HepG2 (cell line): ENCODE results near the gene NUBPL. TPM values are rescaled to one million over a fixed set of nuclear protein-coding genes. Genes with fewer than 3 reads are reported as not detected.

Experiments
- ATF1 ChIP-seq: IDR thresholded peaks from 2 replicates; pipeline ENCODE4 v1.6.1; 2016; ENCODE audit warnings: mild to moderate bottlenecking, control low read depth
- ATF2 ChIP-seq: sonication (generic); formaldehyde crosslinking; IDR thresholded peaks from 2 replicates; pipeline ENCODE4 v1.4.0; 2020; ENCODE audit warnings: missing genetic modification reagents
- EHMT2 ChIP-seq: fragments of 200-600 bp; sonication (generic); IDR thresholded peaks from 2 replicates; pipeline ENCODE4 v1.7.0; 2017; ENCODE audit warnings: antibody characterized with exemption, low read depth, low read length, borderline replicate concordance
- ERF ChIP-seq: IDR thresholded peaks from 2 replicates; pipeline ENCODE4 v1.6.1; 2018; ENCODE audit warnings: missing biosample characterization, missing genetic modification reagents
- HNRNPH1 ChIP-seq: fragments of 200-400 bp; formaldehyde crosslinking; optimal IDR thresholded peaks from 2 replicates; pipeline ENCODE3; 2017; ENCODE audit warnings: mild to moderate bottlenecking, low read depth, low read length
- KLF6 ChIP-seq: IDR thresholded peaks from 2 replicates; pipeline ENCODE4 v1.8.0; 2016; ENCODE audit warnings: missing biosample characterization, missing genetic modification reagents
- MEIS1 ChIP-seq: sonication (generic); formaldehyde crosslinking; IDR thresholded peaks from 2 replicates; pipeline ENCODE4 v1.9.0; 2021; ENCODE audit warnings: mild to moderate bottlenecking, missing genetic modification reagents, moderate library complexity, borderline replicate concordance
- MYC ChIP-seq: sonication (generic); formaldehyde crosslinking; IDR thresholded peaks from 2 replicates; pipeline ENCODE4 v1.9.0; 2021; ENCODE audit warnings: missing genetic modification reagents, borderline replicate concordance
- NFATC3 ChIP-seq: sonication (generic); formaldehyde crosslinking; IDR thresholded peaks from 2 replicates; pipeline ENCODE4 v1.5.1; 2020; ENCODE audit warnings: mild to moderate bottlenecking, missing genetic modification reagents
- SALL2 ChIP-seq: sonication (generic); formaldehyde crosslinking; IDR thresholded peaks from 2 replicates; pipeline ENCODE4 v1.8.1; 2023; ENCODE audit warnings: mild to moderate bottlenecking, missing genetic modification reagents, inconsistent platforms
- SAP130 ChIP-seq: IDR thresholded peaks from 2 replicates; pipeline ENCODE4 v1.6.1; 2016; ENCODE audit warnings: low read depth
- SIN3B ChIP-seq: fragments of 150-350 bp; IDR thresholded peaks from 2 replicates; pipeline ENCODE4 v1.6.1; 2014; ENCODE audit warnings: low read length
- SP2 ChIP-seq: sonication (generic); formaldehyde crosslinking; IDR thresholded peaks from 2 replicates; pipeline ENCODE4 v1.5.1; 2020; ENCODE audit warnings: mild to moderate bottlenecking, missing genetic modification reagents
- SP4 ChIP-seq: sonication (generic); formaldehyde crosslinking; IDR thresholded peaks from 2 replicates; pipeline ENCODE4 v1.8.1; 2023; ENCODE audit warnings: mild to moderate bottlenecking, missing genetic modification reagents
- TBP ChIP-seq: sonication (generic); formaldehyde crosslinking; IDR thresholded peaks from 2 replicates; pipeline ENCODE4 v1.5.0; 2020; ENCODE audit warnings: missing genetic modification reagents
- TCF7L2 ChIP-seq: IDR thresholded peaks from 2 replicates; pipeline ENCODE4 v1.6.1; 2011; ENCODE audit warnings: mild to moderate bottlenecking, low read depth, low read length, moderate library complexity
- THAP8 ChIP-seq: sonication (generic); formaldehyde crosslinking; IDR thresholded peaks from 2 replicates; pipeline ENCODE4 v1.5.1; 2020; ENCODE audit warnings: missing genetic modification reagents, mild to moderate bottlenecking, borderline replicate concordance
- ZIK1 ChIP-seq: sonication (generic); formaldehyde crosslinking; IDR thresholded peaks from 2 replicates; pipeline ENCODE4 v1.5.0; 2020; ENCODE audit warnings: mild to moderate bottlenecking, low read depth, missing genetic modification reagents, borderline replicate concordance
- ZNF296 ChIP-seq: sonication (generic); formaldehyde crosslinking; conservative IDR thresholded peaks from 2 replicates; pipeline ENCODE4 v1.5.0; 2020; ENCODE audit warnings: mild to moderate bottlenecking, missing genetic modification reagents
- ZNF446 ChIP-seq: sonication (generic); formaldehyde crosslinking; IDR thresholded peaks from 2 replicates; pipeline ENCODE4 v1.5.0; 2020; ENCODE audit warnings: mild to moderate bottlenecking, missing genetic modification reagents
- ZNF567 ChIP-seq: sonication (generic); formaldehyde crosslinking; IDR thresholded peaks from 2 replicates; pipeline ENCODE4 v1.8.1; 2023; ENCODE audit warnings: mild to moderate bottlenecking, missing genetic modification reagents, borderline replicate concordance
- ZNF687 ChIP-seq: sonication (generic); formaldehyde crosslinking; IDR thresholded peaks from 2 replicates; pipeline ENCODE4 v1.5.1; 2020; ENCODE audit warnings: mild to moderate bottlenecking, missing genetic modification reagents, moderate library complexity
- ZNF704 ChIP-seq: sonication (generic); formaldehyde crosslinking; IDR thresholded peaks from 2 replicates; pipeline ENCODE4 v1.8.1; 2023; ENCODE audit warnings: mild to moderate bottlenecking, inconsistent platforms, moderate library complexity, missing genetic modification reagents, borderline replicate concordance
- ZNF850 ChIP-seq: sonication (generic); formaldehyde crosslinking; conservative IDR thresholded peaks from 2 replicates; pipeline ENCODE4 v1.9.0; 2021; ENCODE audit warnings: mild to moderate bottlenecking, missing genetic modification reagents
- polyA plus RNA-seq, 8 experiments: library from polyadenylated mRNA; depleted of rRNA in 3 of 8; stranded (reverse) in 7 of 8; unstranded in 1 of 8; fragments of >200 nt; fragmentation: Illumina TruSeq in 4 of 8; extraction: Trizol in 4 of 8; gene quantifications; 2 replicates each; pipeline versions ENCODE4 v1.2.1 to v1.2.3, GENCODE V29; 2011 to 2016; ENCODE audit warnings: low read depth in 4 of 8, missing spikeins in 1 of 8, mixed read lengths in 1 of 8; ENCODE audit not compliant: insufficient read depth in 1 of 8
- total RNA-seq, 5 experiments: library from RNA; depleted of rRNA; stranded (reverse); fragments of >200 nt; fragmentation: Illumina TruSeq; extraction: Trizol; gene quantifications; 2 replicates each; pipeline ENCODE4 v1.2.3, GENCODE V29; 2016; ENCODE audit warnings: low read depth in 1 of 5

NUBPL gene
- total and polyA plus RNA-seq, 2 of the 13 experiments (the other 11 are each of a cell fraction or from before 2014, with no cell fraction given) = 21.3 to 44.1 TPM

GRCh38 chr14:31700282-31701074 lies 139.3 kb downstream of the NUBPL start (continued):
- TF ChIP-seq ERF (CRISPR knock-in tag) (no peak), HNRNPH1 (no peak), SALL2 (CRISPR knock-in tag) (no peak), KLF6 (CRISPR knock-in tag) (no peak), ZNF567 (CRISPR knock-in tag) (no peak), NFATC3 (CRISPR knock-in tag) (no peak), TBP (no peak), SIN3B (no peak), EHMT2 (no peak), ZNF687 (CRISPR knock-in tag) (peak; percentile 31; the same call in 1 of the 2 replicates), SP4 (CRISPR knock-in tag) (peak; percentile 23; the same call in 1 of the 2 replicates), ZNF446 (CRISPR knock-in tag) (no peak), ZIK1 (CRISPR knock-in tag) (no peak), ATF1 (no peak), ZNF704 (CRISPR knock-in tag) (no peak), ATF2 (no peak), SAP130 (CRISPR knock-in tag) (no peak), ZNF296 (CRISPR knock-in tag) (no peak), ZNF850 (CRISPR knock-in tag) (peak; percentile 99), MYC (CRISPR knock-in tag) (no peak), SP2 (CRISPR knock-in tag) (no peak), THAP8 (CRISPR knock-in tag) (no peak), TCF7L2 (no peak), MEIS1 (no peak)
